SU-DHL-6 (cell line): Measurements from ENCODE around the gene RSPO1.

Experiments used
- H2AFZ ChIP-seq: fragments of 200-600 bp; sonication (generic); 2 replicates; pipeline ENCODE4 v1.6.1; 2014; ENCODE audit warnings: low read depth, mild to moderate bottlenecking, moderate library complexity, mixed read lengths, antibody characterized with exemption, low read length; ENCODE audit not compliant: severe bottlenecking
- H3F3A ChIP-seq: fragments of 200-600 bp; shearing (Covaris generic); 2 replicates; pipeline ENCODE4 v1.6.0; 2016; ENCODE audit warnings: antibody characterized with exemption, mild to moderate bottlenecking; ENCODE audit not compliant: insufficient read depth
- H3K27ac ChIP-seq: fragments of 200-600 bp; sonication (generic); 2 replicates; pipeline ENCODE4 v1.5.1; 2016; ENCODE audit warnings: low read depth, mild to moderate bottlenecking, low read length, moderate library complexity, mixed read lengths
- H3K27me3 ChIP-seq: fragments of 200-600 bp; sonication (generic), shearing (Covaris generic); 2 replicates; pipeline ENCODE4 v1.6.0; 2014; ENCODE audit warnings: mild to moderate bottlenecking, low read length
- H3K36me3 ChIP-seq: fragments of 200-600 bp; sonication (generic); 2 replicates; pipeline ENCODE4 v1.6.1; 2014; ENCODE audit warnings: mild to moderate bottlenecking, low read length, mixed read lengths
- H3K4me2 ChIP-seq: fragments of 300-600, 200-600 bp; shearing (Covaris generic), sonication (generic); 2 replicates; pipeline ENCODE4 v1.6.0; 2014; ENCODE audit warnings: low read length, low read depth, mild to moderate bottlenecking; ENCODE audit not compliant: poor library complexity, severe bottlenecking
- H3K4me3 ChIP-seq: fragments of 200-600 bp; sonication (generic); 2 replicates; pipeline ENCODE4 v1.5.1; 2014; ENCODE audit warnings: antibody characterized with exemption, low read length, mild to moderate bottlenecking, mixed read lengths; ENCODE audit not compliant: insufficient read depth, poor library complexity, severe bottlenecking
- H3K79me2 ChIP-seq: fragments of 200-600 bp; sonication (generic); 2 replicates; pipeline ENCODE4 v1.6.1; 2014; ENCODE audit warnings: mild to moderate bottlenecking, low read length, moderate library complexity; ENCODE audit not compliant: insufficient read depth
- H3K9ac ChIP-seq: fragments of 200-600 bp; sonication (generic); 2 replicates; pipeline ENCODE4 v1.7.0; 2014; ENCODE audit warnings: mild to moderate bottlenecking, low read length
- H3K9me2 ChIP-seq: fragments of 200-600 bp; sonication (generic); replicated peaks from 2 replicates; pipeline ENCODE4 v1.6.1; 2014; ENCODE audit warnings: low read length; ENCODE audit not compliant: insufficient read depth
- H3K9me3 ChIP-seq: fragments of 200-600 bp; sonication (generic); 2 replicates; pipeline ENCODE4 v1.6.1; 2014; ENCODE audit warnings: low read length, mixed read lengths; ENCODE audit not compliant: insufficient read depth
- H4K20me1 ChIP-seq: fragments of 200-600 bp; sonication (generic); 2 replicates; pipeline ENCODE4 v1.6.1; 2014; ENCODE audit warnings: low read depth, mild to moderate bottlenecking, antibody characterized with exemption, low read length, moderate library complexity, mixed read lengths
- EZH2phosphoT487 ChIP-seq: fragments of 200-600 bp; sonication (generic), shearing (Covaris generic); conservative IDR thresholded peaks from 2 replicates; pipeline ENCODE4 v1.6.1; 2018; ENCODE audit warnings: mild to moderate bottlenecking, antibody characterized with exemption, low read length, moderate library complexity, mixed read lengths
- TF ChIP-seq, protein P1 (sequence below): fragments of 200-600 bp; sonication (generic); IDR thresholded peaks from one replicate; pipeline ENCODE4 v1.5.1; 2017; ENCODE audit warnings: antibody characterized with exemption, mild to moderate bottlenecking, low read length, moderate library complexity; ENCODE audit not compliant: insufficient read depth, poor library complexity, severe bottlenecking

RSPO1 gene

DNA sequence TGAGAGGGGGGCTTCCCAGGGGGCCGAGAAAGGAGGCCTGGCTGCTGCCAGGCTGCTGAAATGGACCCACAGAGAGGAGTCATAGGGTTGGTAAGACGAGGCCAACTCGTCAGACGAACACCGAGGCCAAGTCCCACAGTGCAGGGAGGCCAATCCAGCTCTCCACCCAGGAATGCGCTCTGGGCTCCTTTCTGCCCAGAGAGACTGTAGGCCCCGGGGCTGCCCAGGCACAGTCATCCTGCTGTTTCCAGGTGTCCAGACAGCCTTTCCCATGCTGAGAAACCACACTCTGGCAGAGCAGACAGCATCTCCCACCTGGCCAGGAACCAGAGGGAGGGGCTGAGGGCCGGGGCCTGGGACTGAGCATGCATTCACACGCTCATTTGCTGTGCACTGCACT, 26.7 kb upstream of the RSPO1 start:
- Histone ChIP-seq H4K20me1 (no peaks in the 10 kb centered on the region), H3F3A (no peaks in the 10 kb centered on the region), H3K9me3 (no peaks in the 10 kb centered on the region), H3K27me3 (no peaks in the 10 kb centered on the region), H3K36me3 (no peaks in the 10 kb centered on the region), H3K27ac (no peak overlapping the region), H3K9me2 (no peaks in the 10 kb centered on the region), H3K4me2 (no peak overlapping the region), H2AFZ (no peak overlapping the region), H3K9ac (no peak overlapping the region), H3K4me3 (no peak overlapping the region), H3K79me2 (no peaks in the 10 kb centered on the region)
- TF ChIP-seq EZH2phosphoT487: no peak
- TF ChIP-seq, protein P1, sequence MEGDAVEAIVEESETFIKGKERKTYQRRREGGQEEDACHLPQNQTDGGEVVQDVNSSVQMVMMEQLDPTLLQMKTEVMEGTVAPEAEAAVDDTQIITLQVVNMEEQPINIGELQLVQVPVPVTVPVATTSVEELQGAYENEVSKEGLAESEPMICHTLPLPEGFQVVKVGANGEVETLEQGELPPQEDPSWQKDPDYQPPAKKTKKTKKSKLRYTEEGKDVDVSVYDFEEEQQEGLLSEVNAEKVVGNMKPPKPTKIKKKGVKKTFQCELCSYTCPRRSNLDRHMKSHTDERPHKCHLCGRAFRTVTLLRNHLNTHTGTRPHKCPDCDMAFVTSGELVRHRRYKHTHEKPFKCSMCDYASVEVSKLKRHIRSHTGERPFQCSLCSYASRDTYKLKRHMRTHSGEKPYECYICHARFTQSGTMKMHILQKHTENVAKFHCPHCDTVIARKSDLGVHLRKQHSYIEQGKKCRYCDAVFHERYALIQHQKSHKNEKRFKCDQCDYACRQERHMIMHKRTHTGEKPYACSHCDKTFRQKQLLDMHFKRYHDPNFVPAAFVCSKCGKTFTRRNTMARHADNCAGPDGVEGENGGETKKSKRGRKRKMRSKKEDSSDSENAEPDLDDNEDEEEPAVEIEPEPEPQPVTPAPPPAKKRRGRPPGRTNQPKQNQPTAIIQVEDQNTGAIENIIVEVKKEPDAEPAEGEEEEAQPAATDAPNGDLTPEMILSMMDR: no peak

DNA sequence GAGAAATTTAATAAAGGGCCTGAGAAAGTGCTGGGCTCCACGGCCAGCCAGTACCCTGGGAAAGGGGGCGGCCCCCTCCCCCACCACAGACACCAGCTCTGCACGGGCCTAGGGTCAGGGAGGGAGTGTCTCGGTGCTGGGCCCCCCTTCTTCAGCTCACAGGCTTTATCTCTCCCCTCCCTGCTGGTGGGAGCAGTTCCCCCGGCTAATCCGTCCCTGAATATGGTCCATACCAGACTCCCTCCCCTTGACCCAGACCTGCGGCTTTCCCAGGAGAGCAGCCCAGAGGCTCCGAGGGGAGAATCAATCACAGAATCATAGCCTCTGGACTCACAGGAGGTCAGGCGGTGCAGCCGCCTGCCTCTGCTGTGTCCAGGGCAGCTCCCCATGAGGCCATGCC, 26.0 kb upstream of the RSPO1 start:
- Histone ChIP-seq H3K27me3 (no peaks in the 10 kb centered on the region), H4K20me1 (no peaks in the 10 kb centered on the region), H3K9me3 (no peaks in the 10 kb centered on the region), H3K79me2 (no peaks in the 10 kb centered on the region), H3K36me3 (no peaks in the 10 kb centered on the region), H3K4me2 (no peak overlapping the region), H2AFZ (no peak overlapping the region), H3K4me3 (no peak overlapping the region), H3F3A (no peaks in the 10 kb centered on the region), H3K9me2 (no peaks in the 10 kb centered on the region), H3K9ac (no peak overlapping the region), H3K27ac (no peak overlapping the region)
- TF ChIP-seq EZH2phosphoT487: no peak
- TF ChIP-seq, protein P1: no peak

DNA sequence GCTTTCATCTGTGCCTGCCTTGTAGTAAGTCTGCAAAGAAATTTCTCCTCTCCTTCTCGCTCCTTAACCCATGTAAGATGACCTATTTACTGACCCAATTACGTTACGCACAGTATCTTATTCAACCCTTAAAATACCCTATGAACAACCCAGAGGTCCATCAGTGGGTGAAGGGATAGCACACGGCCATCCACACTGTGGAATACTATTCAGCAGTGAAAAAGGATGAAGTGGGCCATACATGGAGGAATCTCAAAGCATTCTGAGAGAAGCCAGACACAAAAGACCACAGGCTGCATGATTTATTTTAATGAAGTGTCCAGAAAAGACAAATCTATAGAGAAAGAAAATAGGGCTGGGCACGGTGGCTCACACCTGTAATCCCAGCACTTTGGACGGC, 23.8 kb upstream of the RSPO1 start:
- H3K9me2 ChIP-seq: no peaks in the 10 kb centered on the region
- no peak overlapping the region for H3K27ac ChIP-seq
- H4K20me1 ChIP-seq: no peaks in the 10 kb centered on the region
- H3K4me2 ChIP-seq: no peak overlapping the region
- H3K79me2 ChIP-seq: no peaks in the 10 kb centered on the region
- H2AFZ ChIP-seq: no peak overlapping the region
- no peak overlapping the region for H3K9ac ChIP-seq
- no peaks in the 10 kb centered on the region for H3K9me3 ChIP-seq
- TF ChIP-seq EZH2phosphoT487: no peak
- TF ChIP-seq, protein P1: no peak
- no peaks in the 10 kb centered on the region for H3K27me3 ChIP-seq
- no peaks in the 10 kb centered on the region for H3F3A ChIP-seq
- H3K4me3 ChIP-seq: no peak overlapping the region
- no peaks in the 10 kb centered on the region for H3K36me3 ChIP-seq
